Measurements from ENCODE around the gene PAOX. TPM values are rescaled to one million over a fixed set of nuclear protein-coding genes. Genes with fewer than 3 reads are reported as not detected.
A peak's percentile ranks its signal among the peaks of the same experiment; 100 is the strongest.

PAOX gene
- total and polyA plus RNA-seq, 12 donors, result 1.5 to 4.4 (median 3.0) TPM

- peak; percentile 75 to 89 (median 78) for ATAC-seq
- Histone ChIP-seq H3K9me3 (no peaks in the 10 kb centered on the region), H3K36me3 (peaks cover 0 to 18% (median 0%) of the 10 kb centered on the region in 9 donors), H3K27ac (peak overlapping the region in 9 of 10 donors; percentile 63 to 91 (median 82)), H3K27me3 (no peaks in the 10 kb centered on the region), H3K4me1 (peaks cover 3 to 32% (median 21%) of the 10 kb centered on the region in 9 donors), H3K4me3 (peak overlapping the region; percentile 68 to 97 (median 86))
- no peak for TF ChIP-seq CTCF (IDR thresholded peaks at IDR 0.05)
- intact Hi-C loops (cut with DNase I), result no loop called here
- WGBS, 2 donors, result 0 to 1% methylated on average over 71 to 82 of the region's 90 CpGs
- DNase-seq, result peak; percentile 65 to 76
These were observed 588 bp upstream of the PAOX start for GRCh38 chr10:133378251-133379096.

- DNase-seq (no peak), ATAC-seq (peak in 7 of 8 donors; percentile 0 to 36 (median 12))
- H3K4me1 ChIP-seq, result peaks cover 0 to 23% (median 15%) of the 10 kb centered on the region in 9 donors
- no peak for TF ChIP-seq CTCF (IDR thresholded peaks at IDR 0.05)
- H3K27me3 ChIP-seq, result no peaks in the 10 kb centered on the region
- H3K4me3 ChIP-seq, result peak overlapping the region; percentile 14 to 97 (median 86)
- H3K9me3 ChIP-seq, result no peaks in the 10 kb centered on the region
- peaks cover 0 to 29% (median 0%) of the 10 kb centered on the region in 9 donors for H3K36me3 ChIP-seq
- WGBS, 2 donors, result 92 to 94% methylated on average over 36 of the region's 36 CpGs
- intact Hi-C loops (cut with DNase I), result no loop called here
- H3K27ac ChIP-seq, result peak overlapping the region in 8 of 10 donors; percentile 56 to 85 (median 80)
These were observed 972 bp downstream of the PAOX start for GRCh38 chr10:133379801-133380666.

- TF ChIP-seq CTCF (IDR thresholded peaks at IDR 0.05), result no peak
- DNase-seq (no peak), ATAC-seq (no peak)
- H3K4me1 ChIP-seq, result peaks cover 0 to 23% (median 15%) of the 10 kb centered on the region in 9 donors
- H3K9me3 ChIP-seq, result no peaks in the 10 kb centered on the region
- H3K4me3 ChIP-seq, result no peak overlapping the region
- 91 to 92% methylated on average over 8 of the region's 8 CpGs for WGBS, 2 donors
- no peaks in the 10 kb centered on the region for H3K27me3 ChIP-seq
- H3K36me3 ChIP-seq, result peaks cover 0 to 29% (median 0%) of the 10 kb centered on the region in 9 donors
- peak overlapping the region in 1 of 10 donors; percentile 14 for H3K27ac ChIP-seq
- intact Hi-C loops (cut with DNase I), result no loop called here
These were observed 2.0 kb downstream of the PAOX start for GRCh38 chr10:133381036-133381435.

GRCh38 chr10:133383551-133383950, 4.5 kb downstream of the PAOX start:
- WGBS, 2 donors, result 94 to 100% methylated on average over 4 of the region's 4 CpGs
- Histone ChIP-seq H3K9me3 (no peaks in the 10 kb centered on the region), H3K4me3 (no peak overlapping the region), H3K36me3 (peaks cover 0 to 33% (median 0%) of the 10 kb centered on the region in 9 donors), H3K27ac (no peak overlapping the region), H3K4me1 (peaks cover 0 to 16% (median 7%) of the 10 kb centered on the region in 9 donors), H3K27me3 (no peaks in the 10 kb centered on the region)
- ATAC-seq (no peak), DNase-seq (no peak)
- intact Hi-C loops (cut with DNase I), result no loop called here
- no peak for TF ChIP-seq CTCF (IDR thresholded peaks at IDR 0.05)

Data from heart right ventricle (tissue), 16 donors.